HG03439 (cell line): ENCODE data around the gene CAMK1.

Source experiments
- ATAC-seq: cut with Tn5 transposase; IDR thresholded peaks from one replicate; pipeline ENCODE4 v1.9.1; 2021; ENCODE audit warnings: mild to moderate bottlenecking, moderate library complexity; ENCODE audit not compliant: unreplicated experiment

The CAMK1 gene

DNA sequence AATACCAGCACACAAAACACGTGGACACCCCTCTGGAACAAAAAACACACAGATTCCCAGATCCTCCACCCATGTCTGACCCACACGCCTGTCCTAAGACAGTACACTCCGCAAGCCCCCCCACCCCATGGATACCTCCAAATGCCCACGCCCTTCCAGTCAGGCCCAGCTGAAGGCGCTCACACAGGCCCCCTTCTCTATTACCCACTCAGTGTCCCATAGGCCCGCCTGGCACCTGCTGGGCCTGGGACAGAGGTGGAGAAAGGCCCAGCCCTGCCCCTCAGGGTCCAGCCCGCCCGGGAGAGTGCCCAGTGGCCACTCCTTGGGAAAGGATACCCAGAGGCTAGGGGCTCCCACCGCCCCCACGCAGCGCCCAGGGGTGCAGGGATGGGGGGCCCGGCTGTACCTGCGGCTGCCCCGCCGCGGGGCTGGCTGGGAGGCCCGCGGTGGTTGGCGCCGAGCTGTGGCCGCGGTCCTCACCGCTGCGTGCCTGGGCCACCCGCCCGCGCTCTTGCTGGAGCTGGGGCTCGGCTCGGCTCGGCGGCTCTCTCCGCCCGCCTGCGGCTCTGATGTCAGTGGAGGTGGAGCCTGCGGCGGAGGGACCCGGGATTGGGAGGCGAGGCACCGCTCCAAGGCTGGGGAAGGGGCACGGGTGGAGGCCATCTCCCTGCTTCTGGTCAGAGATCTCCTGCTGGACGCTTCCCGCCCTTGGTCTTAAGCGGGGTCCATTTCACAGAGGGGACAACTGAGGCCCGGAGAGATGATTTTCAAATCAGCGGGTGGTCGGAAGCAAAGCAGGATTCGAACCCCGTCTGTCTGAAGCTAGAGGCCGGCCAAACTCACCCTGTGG is at the start of gene CAMK1:
CAMK1 (minus strand) TSS at position 522 of the 850 bp plus-strand sequence. CDS start 2,198 bp downstream, outside the sequence.
- ATAC-seq: peak; percentile 74

DNA sequence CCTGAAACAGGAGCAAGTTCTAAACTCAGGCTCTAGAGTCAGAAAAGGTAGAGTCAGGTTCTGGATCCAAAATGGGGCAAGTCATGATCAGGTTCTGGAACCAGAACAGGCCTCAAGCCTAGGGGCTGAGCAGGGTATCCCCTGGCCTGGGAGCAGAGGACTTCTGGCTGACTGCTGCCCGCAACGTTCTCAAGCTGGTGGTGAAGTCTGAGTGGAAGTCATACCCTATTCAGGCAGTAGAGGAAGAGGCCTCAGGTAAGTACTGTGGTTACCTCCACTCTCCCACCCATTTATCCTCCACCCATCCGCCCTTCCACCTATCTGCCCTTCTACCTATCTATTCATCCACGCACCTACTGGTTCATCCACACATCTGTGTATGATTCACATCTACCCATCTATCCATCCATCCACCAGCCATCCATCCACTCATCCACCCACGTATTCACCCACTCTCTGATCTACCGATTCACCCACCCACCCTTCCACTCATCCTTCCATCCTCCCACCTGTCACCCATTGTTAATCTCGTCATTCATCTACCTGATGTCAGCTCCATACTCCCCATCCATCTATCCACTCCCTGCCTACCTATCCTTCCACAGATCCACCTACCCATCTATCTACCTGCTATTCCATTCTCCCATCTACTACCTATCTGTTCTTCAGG is 49.1 kb upstream of the CAMK1 start:
- no peak for ATAC-seq

DNA sequence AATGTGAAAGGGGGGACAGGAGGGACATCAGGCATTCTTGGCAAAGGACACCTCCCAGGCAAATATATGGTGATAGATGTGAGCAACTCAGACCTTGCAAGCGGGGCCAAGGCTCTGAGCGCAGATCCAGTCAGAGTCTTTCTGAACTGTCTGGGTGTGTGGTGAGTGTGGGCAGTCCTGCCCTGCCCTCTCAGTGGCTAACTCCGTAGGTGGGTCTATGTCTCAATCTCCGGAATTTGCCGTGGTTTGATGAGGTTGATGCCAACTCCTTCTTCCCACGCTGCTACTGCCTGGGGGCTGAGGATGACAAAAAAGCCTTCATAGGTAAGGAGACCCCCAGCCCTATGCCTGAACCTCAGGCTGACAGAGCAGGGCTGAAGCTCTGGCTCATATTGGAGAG is 47.7 kb upstream of the CAMK1 start:
- ATAC-seq: no peak

GRCh38 chr3:9815986-9816385 is 46.2 kb upstream of the CAMK1 start:
- no peak for ATAC-seq

GRCh38 chr3:9812870-9813483 is 43.2 kb upstream of the CAMK1 start:
- no peak for ATAC-seq

- ATAC-seq: no peak
Measured at GRCh38 chr3:9810846-9811245, 41.1 kb upstream of the CAMK1 start.

GRCh38 chr3:9810433-9810770 is 40.7 kb upstream of the CAMK1 start:
- ATAC-seq: no peak

- peak; percentile 51 for ATAC-seq
Measured at GRCh38 chr3:9809615-9810432, 40.1 kb upstream of the CAMK1 start, which contains the start of gene TTLL3. Gene TTLL3 (plus strand): TSS chr3:9810262. CDS start chr3:9810662, 400 bp downstream.

DNA sequence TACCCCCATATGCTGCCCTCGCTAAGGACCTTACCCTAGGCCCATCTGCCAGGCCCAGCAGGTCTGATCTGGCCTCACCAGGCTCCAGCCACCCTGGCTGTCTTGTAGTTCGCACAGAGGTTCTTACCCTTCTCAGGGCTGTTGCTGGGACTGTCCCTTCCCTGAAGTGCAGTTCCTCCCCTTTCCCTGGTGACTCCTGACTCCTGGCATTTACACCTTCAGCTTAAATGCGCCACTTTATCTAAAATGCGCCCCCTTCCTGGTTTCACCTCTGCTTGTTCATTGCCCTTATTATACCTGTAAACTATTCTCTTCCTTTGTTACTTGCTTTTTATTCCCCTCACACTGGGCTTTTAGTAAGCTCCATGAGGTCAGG is 39.5 kb upstream of the CAMK1 start:
- ATAC-seq: no peak

DNA sequence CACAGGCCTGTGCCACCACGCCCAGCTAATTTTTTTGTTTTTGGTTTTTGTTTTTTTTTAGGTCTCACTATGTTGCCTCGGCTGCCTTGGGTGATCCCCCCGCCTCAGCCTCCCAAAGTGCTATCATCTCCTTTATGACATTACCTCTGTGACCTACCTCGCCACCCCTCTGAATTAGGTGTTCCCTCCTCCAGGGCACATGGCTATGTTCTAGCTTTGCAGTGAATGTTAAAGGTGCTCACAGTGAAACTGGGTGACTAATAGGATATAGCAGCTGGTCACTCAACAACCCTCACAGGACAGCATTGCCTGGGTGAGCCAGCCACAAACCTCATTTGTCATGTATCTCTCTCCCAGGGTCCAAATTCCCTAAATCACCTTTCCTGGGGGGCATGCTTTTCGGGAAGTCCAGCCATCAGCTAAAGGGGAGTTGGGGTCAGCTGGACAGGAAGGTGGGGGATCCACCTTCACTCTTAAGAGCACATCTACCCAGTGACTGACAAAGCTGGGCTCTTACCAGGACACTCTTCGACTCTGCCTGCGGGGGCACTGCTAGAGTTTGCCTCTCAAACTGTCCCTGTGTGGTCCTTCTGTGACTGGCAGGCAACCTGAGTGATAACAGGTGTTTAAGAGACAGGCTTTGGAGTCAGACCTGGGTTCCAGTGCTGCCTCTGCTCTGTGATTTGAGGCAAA is 38.7 kb upstream of the CAMK1 start:
- peak; percentile 36 for ATAC-seq

DNA sequence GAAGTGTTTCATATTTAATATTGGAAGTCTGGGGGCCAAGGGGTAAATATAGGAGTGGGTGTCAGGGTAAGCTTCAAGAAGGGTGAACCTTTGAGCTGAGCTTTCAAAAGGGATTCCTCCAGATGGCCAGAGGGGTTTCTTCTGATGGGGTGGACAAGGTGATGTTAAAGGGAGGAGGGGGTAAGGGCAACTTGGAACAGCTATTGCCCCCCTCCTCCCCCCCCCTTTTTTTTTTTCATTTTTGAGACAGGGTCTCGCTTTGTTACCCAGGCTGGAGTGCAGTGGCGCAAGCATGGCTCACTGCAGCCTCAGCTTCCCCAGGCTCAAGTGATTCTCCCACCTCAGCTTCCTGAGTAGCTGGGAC is 38.2 kb upstream of the CAMK1 start:
- ATAC-seq: no peak

GRCh38 chr3:9806688-9807589 is 37.2 kb upstream of the CAMK1 start:
- ATAC-seq: no peak

- no peak for ATAC-seq
Measured at GRCh38 chr3:9806137-9806536, 36.4 kb upstream of the CAMK1 start.

DNA sequence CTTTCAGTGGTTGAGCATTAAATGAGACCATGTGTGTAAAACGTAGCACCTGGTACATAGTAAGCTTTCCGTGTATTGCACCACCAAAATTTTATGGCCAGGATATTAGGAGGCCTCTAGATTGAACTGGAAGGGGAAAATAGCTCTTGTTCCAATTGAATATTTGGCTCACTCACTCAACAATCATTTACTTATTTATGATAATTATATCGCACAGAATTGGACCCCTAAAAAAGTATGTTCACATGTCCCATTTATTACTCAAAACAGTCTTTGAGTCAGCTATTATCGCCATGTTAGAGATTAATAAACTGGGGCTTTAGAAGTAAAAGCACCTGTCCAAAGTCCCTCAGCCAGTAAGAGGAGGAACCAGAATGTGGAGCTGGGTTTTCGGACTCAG is 35.2 kb upstream of the CAMK1 start:
- ATAC-seq: no peak

DNA sequence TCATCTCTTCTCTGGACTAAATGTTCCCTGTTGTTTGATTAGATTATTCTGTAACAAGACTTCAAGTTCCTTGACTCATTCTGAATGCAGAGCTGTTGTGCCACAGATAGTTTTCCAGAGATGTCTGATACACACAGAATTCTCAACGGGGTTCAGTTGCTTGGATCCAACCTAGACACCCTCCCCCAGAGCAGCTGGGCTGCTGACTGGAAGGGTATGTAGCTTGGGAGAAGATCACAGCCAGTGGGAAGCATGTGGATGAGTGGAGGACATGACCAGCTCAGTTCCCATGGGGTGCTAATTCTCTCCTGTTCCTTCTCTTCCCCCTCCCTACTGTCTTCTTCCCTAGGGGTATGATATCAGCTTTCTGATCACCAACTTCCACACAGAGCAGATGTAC is 33.7 kb upstream of the CAMK1 start:
- no peak for ATAC-seq

GRCh38 chr3:9800529-9800928 is 30.8 kb upstream of the CAMK1 start:
- no peak for ATAC-seq

GRCh38 chr3:9797196-9797945 is 27.6 kb upstream of the CAMK1 start:
- ATAC-seq: no peak

GRCh38 chr3:9795207-9795606 is 25.5 kb upstream of the CAMK1 start:
- ATAC-seq: no peak

DNA sequence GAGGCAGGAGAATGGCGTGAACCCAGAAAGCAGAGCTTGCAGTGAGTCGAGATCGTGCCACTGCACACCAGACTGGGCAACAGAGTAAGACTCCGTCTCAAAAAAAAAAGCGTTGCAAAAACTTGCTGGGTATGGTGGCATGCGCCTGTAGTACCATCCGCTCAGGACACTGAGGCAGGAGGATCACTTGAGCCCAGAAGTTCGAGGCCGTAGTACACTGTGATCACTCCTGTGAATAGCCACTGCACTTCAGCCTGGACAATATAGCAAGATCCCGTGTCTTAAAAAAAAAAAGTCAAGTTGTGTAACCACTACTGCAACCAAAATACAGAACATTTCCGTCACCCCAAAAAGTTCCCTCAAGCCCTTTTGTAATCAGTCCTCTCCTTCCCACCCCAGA is 24.7 kb upstream of the CAMK1 start:
- no peak for ATAC-seq
